ENCODE data around the gene LBHD2. TPM values are rescaled to one million over a fixed set of nuclear protein-coding genes. Genes with fewer than 3 reads are reported as not detected.

Gene LBHD2
- total RNA-seq, 1 donor from 2014 or later = not detected

- no peak for ATAC-seq
Measured at GRCh38 chr14:103068351-103069073, 15.5 kb upstream of the LBHD2 start.

DNA sequence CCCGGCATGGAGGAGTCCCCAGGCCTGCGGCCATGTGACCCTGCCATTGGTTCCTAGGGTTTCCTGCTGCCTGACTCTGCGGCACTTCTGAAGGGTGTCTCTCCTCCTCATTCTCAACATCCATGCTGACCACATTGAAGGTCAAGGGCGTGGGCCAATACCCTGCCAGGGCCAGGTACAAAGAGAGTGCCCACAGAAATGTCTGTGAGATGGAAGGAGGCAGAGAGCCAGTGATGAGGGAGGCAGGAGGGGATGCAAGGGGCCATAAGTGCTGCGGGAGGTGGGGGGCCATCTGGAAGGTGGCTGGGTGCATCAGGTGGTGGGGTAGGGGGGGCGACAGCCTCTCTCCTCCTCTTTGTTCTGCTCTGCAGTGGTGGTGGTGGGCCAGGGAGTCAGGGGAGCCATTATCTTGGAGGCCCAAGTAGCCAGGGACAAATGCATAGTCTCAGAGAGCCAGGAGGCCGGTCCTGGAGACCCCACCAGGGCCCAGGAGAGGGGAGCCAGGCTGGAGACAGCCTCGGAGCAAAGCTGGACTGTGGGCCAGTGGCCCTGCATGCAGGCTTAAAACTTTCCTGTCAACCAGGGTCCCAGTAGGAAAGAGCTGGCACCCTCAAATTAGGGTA, 13.6 kb upstream of the LBHD2 start:
- ATAC-seq = no peak

GRCh38 chr14:103070971-103071542, 13.0 kb upstream of the LBHD2 start:
- ATAC-seq = no peak

GRCh38 chr14:103071544-103072251, 12.3 kb upstream of the LBHD2 start:
- peak; percentile 49 for ATAC-seq

- ATAC-seq = peak; percentile 14
Measured at GRCh38 chr14:103072595-103073366, 11.2 kb upstream of the LBHD2 start.

DNA sequence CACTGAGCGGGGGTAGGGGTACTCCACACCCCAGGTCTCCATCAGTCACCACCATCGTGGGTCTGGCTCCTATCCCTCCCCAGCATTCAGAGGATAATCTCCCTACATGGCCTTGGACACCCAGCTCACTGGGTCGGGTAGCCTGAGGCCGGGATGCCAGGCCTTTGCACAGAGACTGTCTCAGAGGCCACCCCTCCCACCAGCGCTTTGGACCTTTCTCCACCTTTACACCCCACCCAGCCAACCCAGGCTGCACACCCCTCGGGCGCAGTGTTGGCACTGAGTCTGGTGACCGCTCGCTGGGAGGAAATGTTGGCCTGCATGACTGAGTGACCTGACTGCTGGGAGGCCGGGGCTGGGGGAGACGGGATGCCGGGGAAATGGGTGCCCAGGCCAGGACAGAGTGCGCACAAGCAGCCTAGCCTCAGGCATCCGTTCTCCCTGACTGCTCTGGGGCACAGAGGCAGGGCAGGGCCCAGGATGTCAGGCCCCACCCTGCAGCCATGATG, 10.6 kb upstream of the LBHD2 start:
- ATAC-seq = no peak

GRCh38 chr14:103073876-103074728, 9.9 kb upstream of the LBHD2 start:
- ATAC-seq = no peak

DNA sequence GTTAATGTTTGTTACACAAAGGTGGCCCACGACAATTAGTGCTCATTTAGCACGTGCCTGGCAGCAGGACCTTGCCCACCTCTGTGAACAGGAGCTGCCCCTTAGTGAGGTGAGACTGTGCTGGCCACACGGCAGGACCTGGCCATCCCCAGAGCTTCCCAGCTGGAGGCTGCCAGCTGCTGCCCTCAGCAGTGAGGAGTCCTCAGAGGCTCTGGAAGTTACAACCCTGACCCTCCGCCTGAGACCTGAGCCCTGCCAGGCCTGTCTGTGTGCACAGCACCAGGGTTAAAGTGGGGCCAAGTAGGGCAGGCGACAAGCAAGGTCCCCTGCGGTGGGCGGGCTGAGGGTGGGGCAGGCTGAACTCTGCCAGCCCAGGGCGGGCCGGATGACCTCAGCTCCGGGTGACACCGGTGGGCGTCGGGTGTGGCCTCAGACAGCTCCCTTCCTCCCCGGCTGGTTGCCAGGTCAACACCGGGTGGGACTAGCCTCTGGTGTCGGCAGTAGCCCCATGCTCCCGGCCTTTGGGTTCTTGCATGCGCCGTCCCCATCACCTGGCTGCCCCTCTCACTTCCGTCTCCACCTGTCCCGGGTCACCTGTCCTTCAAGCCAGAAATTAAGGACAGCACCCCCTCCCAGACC, 9.2 kb upstream of the LBHD2 start:
- ATAC-seq = peak; percentile 44

DNA sequence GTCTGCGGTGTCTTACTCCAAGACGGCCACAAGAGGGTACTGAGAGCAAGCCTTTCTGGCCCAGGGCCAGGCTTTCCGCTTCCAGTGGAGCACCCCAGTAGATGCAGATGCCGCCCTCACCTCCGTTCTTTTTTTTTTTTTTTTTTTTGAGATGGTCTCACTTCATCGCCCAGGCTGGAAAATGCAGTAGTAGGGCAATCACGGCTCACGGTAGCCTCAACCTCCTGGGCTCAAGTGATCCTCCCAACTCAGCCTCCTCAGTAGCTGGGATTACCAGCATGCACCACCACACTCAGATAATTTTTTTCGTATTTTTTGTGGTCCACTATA, 5.6 kb upstream of the LBHD2 start:
- ATAC-seq = peak; percentile 61

- no peak for ATAC-seq
Measured at GRCh38 chr14:103078860-103079587, 5.0 kb upstream of the LBHD2 start.

GRCh38 chr14:103081951-103082350, 2.1 kb upstream of the LBHD2 start:
- no peak for ATAC-seq

GRCh38 chr14:103085106-103086091, 1.4 kb downstream of the LBHD2 start:
- no peak for ATAC-seq

DNA sequence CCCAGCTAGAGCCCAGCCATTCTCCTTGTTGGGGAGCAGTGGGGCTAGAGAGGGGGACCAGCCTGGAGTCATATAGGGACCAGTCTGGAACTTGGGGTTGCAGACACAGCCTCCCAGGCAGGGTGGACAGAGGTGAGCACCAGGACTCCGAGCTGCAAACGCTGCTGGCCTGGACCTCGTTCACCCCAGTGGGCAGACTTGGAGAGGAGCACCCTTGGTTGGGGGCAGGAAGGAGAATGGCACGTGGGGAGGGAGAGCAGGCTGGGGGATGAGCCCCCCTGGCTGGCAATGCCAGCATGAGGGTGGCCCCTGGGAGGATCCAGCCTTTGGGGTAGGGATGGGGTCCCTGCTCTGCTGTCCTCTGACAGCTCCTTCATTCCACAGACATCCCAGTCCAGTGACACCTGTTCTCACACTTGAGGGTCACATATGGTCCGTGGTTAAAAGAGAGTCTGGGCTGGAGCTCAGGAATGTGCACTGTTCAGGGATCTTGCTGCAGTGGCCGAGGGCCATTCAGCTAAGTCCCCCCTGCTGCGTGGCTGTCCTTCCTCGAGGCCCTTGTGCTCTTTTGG, 2.8 kb downstream of the LBHD2 start:
- ATAC-seq = no peak

DNA sequence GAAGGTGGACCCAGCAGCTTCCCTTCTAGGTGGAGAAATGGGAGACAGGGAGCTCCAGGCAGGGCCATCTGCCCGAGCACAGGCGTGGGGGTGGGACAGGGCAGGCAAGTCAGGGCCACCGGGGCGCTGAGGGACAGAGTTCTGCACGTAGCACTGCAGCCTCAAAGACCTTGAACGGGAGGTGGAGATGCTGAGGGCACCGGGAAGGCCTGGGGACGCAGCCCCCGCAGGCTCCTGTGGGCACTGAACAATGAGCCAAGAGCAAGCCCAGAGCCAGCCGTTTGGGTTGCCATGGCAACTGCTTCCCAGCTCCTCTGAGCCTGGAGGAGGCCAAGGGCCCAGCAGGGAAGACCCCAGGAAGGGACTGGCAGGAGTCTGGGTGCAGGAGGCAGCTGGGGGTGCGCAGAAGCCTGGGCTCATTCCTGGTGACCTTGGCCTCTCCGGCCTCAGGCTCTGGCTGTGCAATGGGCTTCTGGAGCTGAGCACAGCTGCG, 3.4 kb downstream of the LBHD2 start:
- no peak for ATAC-seq

GRCh38 chr14:103088921-103089320, 4.9 kb downstream of the LBHD2 start:
- ATAC-seq = no peak

DNA sequence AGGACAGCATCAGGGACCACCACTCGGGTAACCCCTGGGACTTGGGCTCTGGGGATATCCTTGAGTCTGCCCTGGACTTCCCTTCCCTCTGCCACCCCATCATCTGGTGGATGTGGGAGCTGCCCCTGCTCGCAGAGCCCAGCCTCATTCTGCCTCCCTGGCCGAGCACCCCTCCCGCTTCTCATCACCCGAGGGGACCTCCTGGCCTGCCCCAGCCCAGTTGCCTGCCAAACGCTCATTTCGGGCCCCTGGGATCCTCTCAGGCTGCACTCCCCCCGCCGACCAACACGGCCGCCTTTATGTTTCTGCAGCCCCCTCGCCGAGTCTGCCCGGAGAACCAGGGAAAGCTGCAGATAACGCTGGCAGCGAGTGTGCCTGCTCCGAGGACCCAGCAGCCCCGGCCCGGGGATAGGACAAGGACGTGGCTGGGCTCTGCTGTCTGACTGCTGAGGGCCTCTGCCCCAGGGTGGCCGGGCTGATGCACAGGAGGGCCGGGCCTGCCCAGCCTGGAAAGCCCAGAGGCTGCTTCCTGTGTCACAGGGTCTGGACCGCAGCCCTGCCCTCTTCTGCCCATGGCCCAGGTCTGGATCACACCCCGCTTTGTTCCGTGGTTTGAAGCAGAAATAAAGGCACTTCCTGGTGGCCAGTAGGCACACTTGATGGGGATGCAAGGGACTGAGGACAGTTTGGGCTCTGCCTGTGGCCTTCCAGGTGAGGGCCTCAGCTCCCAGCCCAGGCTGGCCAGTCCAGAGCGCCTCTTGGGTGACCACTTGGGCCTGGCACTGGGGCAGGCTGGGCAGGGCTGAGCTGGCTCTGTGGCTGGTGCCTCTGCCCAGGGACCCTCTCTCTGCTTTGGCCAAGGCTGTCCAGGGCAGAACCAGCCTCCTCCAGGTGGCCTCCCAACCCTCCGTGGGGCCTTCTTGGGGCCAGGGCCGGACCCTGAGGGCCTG, 5.7 kb downstream of the LBHD2 start:
- ATAC-seq = no peak

DNA sequence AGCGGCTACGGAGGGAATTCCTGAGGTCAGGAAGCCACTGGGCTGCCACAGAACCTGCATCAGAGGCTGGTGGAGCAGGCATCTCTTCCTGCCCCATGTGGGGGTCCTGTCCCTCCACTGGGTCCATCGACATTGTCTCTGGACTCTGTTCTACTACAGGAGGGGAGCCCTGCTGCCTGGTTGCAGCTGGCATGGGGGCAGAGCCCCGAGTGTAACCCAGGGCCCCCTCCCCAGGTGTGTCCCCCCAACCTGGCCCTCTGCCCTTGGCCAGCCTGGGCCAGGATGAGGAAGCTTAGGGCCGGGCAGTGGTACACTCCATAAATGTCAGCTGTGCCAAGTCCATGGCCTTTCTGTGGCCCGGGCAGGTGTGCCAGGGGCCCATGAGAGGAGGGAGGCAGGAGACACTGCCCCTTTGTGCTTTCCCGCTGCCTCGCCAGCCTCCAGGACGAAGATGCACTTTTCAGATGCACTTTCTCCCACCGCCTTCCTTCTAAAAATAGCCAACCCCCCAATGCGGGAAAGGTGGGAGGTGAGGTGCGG, 6.5 kb downstream of the LBHD2 start:
- ATAC-seq = no peak

Data from esophagus mucosa (tissue), 1 donor.